ENCODE data around the gene KCTD16. TPM values are rescaled to one million over a fixed set of nuclear protein-coding genes. Genes with fewer than 3 reads are reported as not detected.

KCTD16 gene
- polyA plus RNA-seq, 1 of the 3 experiments (the other 2 are of a cell fraction), result 0.03 TPM

GRCh38 chr5:144281784-144282183 lies 111.1 kb downstream of the KCTD16 start:
- no peak for DNase-seq
- ChIA-PET POLR2A (no interaction called here), CTCF (no interaction called here)
- Histone ChIP-seq H3K9me2 (no peaks in the 10 kb centered on the region), H3K9ac (no peak overlapping the region), H2AFZ (ENCODE audit: low read depth) (no peak overlapping the region), H3K79me2 (ENCODE audit: insufficient read depth) (no peaks in the 10 kb centered on the region), H3K9me3 (no peaks in the 10 kb centered on the region), H3K4me2 (no peak overlapping the region), H3F3A (replicated peaks; ENCODE audit: insufficient read depth) (no peaks in the 10 kb centered on the region), H3K27ac (ENCODE audit: low read depth in 2 of 2, low read length in 1 of 2) (no peak overlapping the region), H4K20me1 (ENCODE audit: insufficient read depth) (no peaks in the 10 kb centered on the region), H3K36me3 (replicated peaks in 1 of 2; ENCODE audit: control insufficient read depth in 1 of 2, insufficient read depth in 2 of 2, low read length in 1 of 2) (no peaks in the 10 kb centered on the region), H3K4me3 (ENCODE audit: low read depth in 2 of 2, low read length in 1 of 2) (no peak overlapping the region), H3K4me1 (ENCODE audit: control insufficient read depth in 1 of 2, insufficient read depth in 2 of 2, low read depth in 1 of 2, low read length in 1 of 2) (no peaks in the 10 kb centered on the region), H3K27me3 (ENCODE audit: insufficient read depth) (no peaks in the 10 kb centered on the region)
- no peak for TF ChIP-seq IRF3 (IDR thresholded peaks at IDR 0.05; ENCODE audit: low read depth, low read length)
- TF ChIP-seq ZBTB33 (IDR thresholded peaks at IDR 0.05; ENCODE audit: borderline replicate concordance, low read depth), result no peak
- no peak for TF ChIP-seq GABPA (IDR thresholded peaks at IDR 0.05; ENCODE audit: low read depth)
- no peak for TF ChIP-seq USF2 (IDR thresholded peaks at IDR 0.05; ENCODE audit: borderline replicate concordance, low read depth, low read length)
- TF ChIP-seq REST (IDR thresholded peaks at IDR 0.05; ENCODE audit: low read depth, low read length), result no peak
- no peak for TF ChIP-seq CTCF (IDR thresholded peaks at IDR 0.05)
- no peak for TF ChIP-seq YY1 (IDR thresholded peaks at IDR 0.05; ENCODE audit: low read depth)
- TF ChIP-seq EP300 (IDR thresholded peaks at IDR 0.05; ENCODE audit: borderline replicate concordance in 1 of 2, low read depth in 1 of 2, low read length in 1 of 2), result no peak
- no peak for TF ChIP-seq RAD21 (IDR thresholded peaks at IDR 0.05; ENCODE audit: low read length)
- no peak for TF ChIP-seq SMC3 (IDR thresholded peaks at IDR 0.05; ENCODE audit: low read depth, low read length)
- no peak for TF ChIP-seq CHD2 (IDR thresholded peaks at IDR 0.05; ENCODE audit: low read length, partially characterized antibody)
- TF ChIP-seq FOSL2 (IDR thresholded peaks at IDR 0.05; ENCODE audit: borderline replicate concordance, low read depth), result no peak
- no peak for TF ChIP-seq NRF1 (IDR thresholded peaks at IDR 0.05; ENCODE audit: low read depth, low read length)
- no peak for TF ChIP-seq ELF1 (IDR thresholded peaks at IDR 0.05)
- no peak for TF ChIP-seq JUND (IDR thresholded peaks at IDR 0.05)
- TF ChIP-seq GATA2 (CRISPR knock-in tag; IDR thresholded peaks at IDR 0.05), result no peak
- 30% methylated on average over 1 of the region's 1 CpG for WGBS (ENCODE audit: low lambda C conversion rate)

Measured in SK-N-SH (cell line).